ENCODE results near the gene PARVB. TPM values are rescaled to one million over a fixed set of nuclear protein-coding genes. Genes with fewer than 3 reads are reported as not detected.

Gene PARVB
- total RNA-seq, 4 donors from 2014 or later: 3.3 to 20.8 (median 11.7) TPM

GRCh38 chr22:44001521-44001920, 22.6 kb upstream of the PARVB start:
- WGBS, 2 donors: 82 to 84% methylated on average over 7 of the region's 7 CpGs
- TF ChIP-seq CTCF (IDR thresholded peaks at IDR 0.05) (no peak), POLR2A (IDR thresholded peaks at IDR 0.05) (no peak)
- DNase-seq: no peak

GRCh38 chr22:44002324-44002723, 21.8 kb upstream of the PARVB start:
- no peak for DNase-seq
- TF ChIP-seq CTCF (IDR thresholded peaks at IDR 0.05) (no peak), POLR2A (IDR thresholded peaks at IDR 0.05) (no peak)

More at GRCh38 chr22:44001521-44001920, 22.6 kb upstream of the PARVB start:
- Histone ChIP-seq H3K4me3 (no peak overlapping the region), H3K36me3 (peaks cover 2 to 43% (median 12%) of the 10 kb centered on the region in 3 donors), H3K4me1 (no peaks in the 10 kb centered on the region), H3K9me3 (no peaks in the 10 kb centered on the region), H3K27me3 (no peaks in the 10 kb centered on the region), H3K27ac (no peak overlapping the region)
- intact Hi-C loops (cut with DNase I): no loop called here

GRCh38 chr22:44002997-44003396, 21.1 kb upstream of the PARVB start:
- TF ChIP-seq POLR2A (IDR thresholded peaks at IDR 0.05) (no peak), CTCF (IDR thresholded peaks at IDR 0.05) (no peak)
- no peak for DNase-seq
- intact Hi-C loops (cut with DNase I): no loop called here
- no peak overlapping the region for H3K27ac ChIP-seq
- no peak overlapping the region for H3K4me3 ChIP-seq
- H3K9me3 ChIP-seq: no peaks in the 10 kb centered on the region
- no peaks in the 10 kb centered on the region for H3K27me3 ChIP-seq
- no peaks in the 10 kb centered on the region for H3K4me1 ChIP-seq
- 80 to 86% methylated on average over 8 of the region's 8 CpGs for WGBS, 2 donors
- peaks cover 0 to 28% (median 6%) of the 10 kb centered on the region in 3 donors for H3K36me3 ChIP-seq

More at GRCh38 chr22:44002324-44002723, 21.8 kb upstream of the PARVB start:
- Histone ChIP-seq H3K36me3 (peaks cover 0 to 35% (median 6%) of the 10 kb centered on the region in 3 donors), H3K27me3 (no peaks in the 10 kb centered on the region), H3K27ac (no peak overlapping the region), H3K9me3 (no peaks in the 10 kb centered on the region), H3K4me1 (no peaks in the 10 kb centered on the region), H3K4me3 (no peak overlapping the region)
- intact Hi-C loops (cut with DNase I): no loop called here
- 81 to 94% methylated on average over 8 to 11 of the region's 11 CpGs for WGBS, 2 donors

- WGBS, 2 donors: 84% methylated on average over 6 of the region's 7 CpGs; no CpG with 5 or more reads in 1 of the 2 donors
- no peaks in the 10 kb centered on the region for H3K4me1 ChIP-seq
- no peak for DNase-seq
- intact Hi-C loops (cut with DNase I): no loop called here
- no peak overlapping the region for H3K4me3 ChIP-seq
- no peak overlapping the region for H3K27ac ChIP-seq
- no peak for TF ChIP-seq CTCF (IDR thresholded peaks at IDR 0.05)
- H3K36me3 ChIP-seq: peaks cover 0 to 22% (median 3%) of the 10 kb centered on the region in 3 donors
- H3K27me3 ChIP-seq: no peaks in the 10 kb centered on the region
- H3K9me3 ChIP-seq: no peaks in the 10 kb centered on the region
Measured at GRCh38 chr22:44003405-44004103, 20.5 kb upstream of the PARVB start.

GRCh38 chr22:44004104-44004460, 20.0 kb upstream of the PARVB start:
- intact Hi-C loops (cut with DNase I): no loop called here

More at GRCh38 chr22:44004104-44004460, 20.0 kb upstream of the PARVB start:
- no peak overlapping the region for H3K4me3 ChIP-seq
- DNase-seq: no peak
- H3K27ac ChIP-seq: no peak overlapping the region
- no peaks in the 10 kb centered on the region for H3K4me1 ChIP-seq
- H3K9me3 ChIP-seq: no peaks in the 10 kb centered on the region
- WGBS, 2 donors: 87 to 98% methylated on average over 7 of the region's 7 CpGs
- H3K36me3 ChIP-seq: peaks cover 0 to 17% (median 0%) of the 10 kb centered on the region in 3 donors
- H3K27me3 ChIP-seq: no peaks in the 10 kb centered on the region
- TF ChIP-seq CTCF (IDR thresholded peaks at IDR 0.05) (no peak), POLR2A (IDR thresholded peaks at IDR 0.05) (no peak)

All from esophagus squamous epithelium (tissue), 5 donors.